Measurements from ENCODE around the gene DEPDC4.

GRCh38 chr12:100311317-100311716, 44.4 kb upstream of the DEPDC4 start:
- TF ChIP-seq EZH2 (IDR thresholded peaks at IDR 0.05; ENCODE audit: borderline replicate concordance, low read length) (no peak), CTCF (IDR thresholded peaks at IDR 0.05; ENCODE audit: low read length) (no peak)
